HG03520 (cell line): ENCODE data around the gene GPATCH4.
"Not testable (repeated sequence)": the region's sequence is repeated elsewhere in the genome, so short reads cannot be mapped to it uniquely, and the experiment has no call there.

Experiments used
- ATAC-seq: cut with Tn5 transposase; IDR thresholded peaks from one replicate; pipeline ENCODE4 v1.9.1; 2021; ENCODE audit warnings: mild to moderate bottlenecking, moderate library complexity; ENCODE audit not compliant: unreplicated experiment

GPATCH4 gene

DNA sequence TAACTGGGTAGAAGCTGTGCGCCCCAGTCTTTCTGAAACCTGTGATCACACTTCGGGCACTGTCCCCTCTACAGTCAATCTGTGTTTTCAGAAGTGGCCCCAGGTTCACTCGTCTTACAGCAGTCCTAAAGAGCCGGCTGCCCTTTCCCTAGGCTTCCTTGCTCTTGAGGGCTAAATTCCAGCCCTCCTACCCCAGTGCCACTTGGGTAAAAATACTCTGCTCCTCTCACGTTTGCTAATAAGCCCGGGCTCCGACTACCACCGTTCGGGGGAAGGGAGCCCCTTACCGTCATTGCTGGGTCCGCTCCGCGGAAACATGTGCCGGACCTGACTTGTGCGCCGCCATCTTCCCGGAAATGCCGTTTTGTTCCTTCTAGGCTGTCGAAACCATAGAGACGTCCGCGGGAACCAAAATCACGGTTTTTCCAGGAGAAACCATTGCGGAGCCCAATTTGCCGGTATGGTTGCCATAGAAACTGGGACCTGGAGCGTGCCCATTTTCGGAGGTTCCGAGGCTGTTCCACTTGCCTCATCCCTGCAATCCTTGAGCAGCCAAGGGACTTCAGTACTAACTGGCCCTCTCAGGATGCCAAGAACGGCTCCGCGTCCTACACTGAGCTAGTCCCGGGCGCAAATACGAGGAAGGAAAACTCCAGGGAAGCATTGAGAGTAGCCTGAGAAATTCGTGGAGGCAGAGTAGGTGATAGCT lies at the start of gene GPATCH4:
GPATCH4 (minus strand) TSS at position 358 of the 709 bp plus-strand sequence.
- ATAC-seq: no peak

- ATAC-seq: no peak
Measured at GRCh38 chr1:156648951-156649350, 47.7 kb upstream of the GPATCH4 start.

DNA sequence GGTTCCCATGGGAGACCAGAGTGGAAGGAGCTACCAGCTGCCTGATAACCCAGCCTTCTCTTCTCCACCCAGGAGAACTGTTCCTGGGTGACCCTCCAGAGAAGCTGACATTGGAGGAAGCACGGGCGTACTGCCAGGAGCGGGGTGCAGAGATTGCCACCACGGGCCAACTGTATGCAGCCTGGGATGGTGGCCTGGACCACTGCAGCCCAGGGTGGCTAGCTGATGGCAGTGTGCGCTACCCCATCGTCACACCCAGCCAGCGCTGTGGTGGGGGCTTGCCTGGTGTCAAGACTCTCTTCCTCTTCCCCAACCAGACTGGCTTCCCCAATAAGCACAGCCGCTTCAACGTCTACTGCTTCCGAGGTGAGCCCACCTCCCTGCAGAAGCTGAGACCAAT lies 47.2 kb upstream of the GPATCH4 start:
- no peak for ATAC-seq

DNA sequence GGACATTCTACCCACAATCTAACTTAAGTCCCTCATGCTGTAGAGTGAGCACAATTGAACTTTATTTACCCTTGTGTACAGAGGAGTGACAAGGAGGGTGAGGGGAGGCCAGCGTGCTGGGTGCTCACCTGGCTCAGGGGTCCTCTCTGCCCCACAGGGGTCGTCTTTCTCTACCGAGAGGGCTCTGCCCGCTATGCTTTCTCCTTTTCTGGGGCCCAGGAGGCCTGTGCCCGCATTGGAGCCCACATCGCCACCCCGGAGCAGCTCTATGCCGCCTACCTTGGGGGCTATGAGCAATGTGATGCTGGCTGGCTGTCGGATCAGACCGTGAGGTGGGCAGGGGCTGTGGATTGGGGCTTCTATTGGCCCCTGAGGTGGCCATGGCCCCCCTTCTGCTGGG lies 46.1 kb upstream of the GPATCH4 start:
- ATAC-seq: no peak

- no peak for ATAC-seq
Measured at GRCh38 chr1:156646738-156647211, 45.5 kb upstream of the GPATCH4 start.

- no peak for ATAC-seq
Measured at GRCh38 chr1:156645666-156646065, 44.4 kb upstream of the GPATCH4 start.

- no peak for ATAC-seq
Measured at GRCh38 chr1:156645056-156645455, 43.8 kb upstream of the GPATCH4 start.

GRCh38 chr1:156644640-156645039 lies 43.4 kb upstream of the GPATCH4 start:
- ATAC-seq: no peak

DNA sequence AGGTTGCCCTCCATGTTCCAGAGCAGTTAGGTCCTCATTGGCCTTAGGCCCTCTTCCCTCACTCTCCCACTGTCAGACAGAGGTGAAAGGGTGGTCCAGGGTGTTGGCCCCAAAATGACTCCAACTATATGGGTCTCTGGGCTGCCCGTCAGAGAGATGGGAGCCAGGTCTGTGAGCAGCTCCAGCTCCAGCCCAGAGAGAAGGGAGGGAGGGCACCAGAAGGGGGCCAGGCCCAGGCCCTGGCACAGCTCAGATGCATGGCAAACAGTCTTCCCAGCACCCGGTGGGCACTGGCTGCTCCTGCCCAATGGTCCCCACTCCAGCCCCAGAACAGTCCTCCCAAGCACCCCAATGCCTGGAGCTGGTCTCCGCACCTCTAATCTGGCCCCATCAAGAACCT lies 42.9 kb upstream of the GPATCH4 start:
- ATAC-seq: no peak

DNA sequence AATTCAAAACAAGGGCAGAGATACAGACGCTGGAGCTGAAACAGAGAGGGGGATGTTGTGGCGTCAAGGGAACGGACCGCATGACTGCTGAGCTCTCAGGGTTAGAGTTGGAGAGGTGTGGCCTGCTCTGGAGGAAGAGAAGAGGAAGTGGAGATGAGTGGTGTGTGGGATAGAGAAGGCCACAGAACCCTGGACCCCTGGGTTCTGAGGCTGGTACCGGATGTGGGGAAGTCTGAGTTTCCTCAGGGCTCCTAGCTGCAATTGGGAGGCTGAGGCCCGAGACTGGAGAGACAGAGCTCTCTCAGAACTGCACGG lies 42.5 kb upstream of the GPATCH4 start:
- peak; percentile 53 for ATAC-seq

- ATAC-seq: no peak
Measured at GRCh38 chr1:156643049-156643777, 41.9 kb upstream of the GPATCH4 start.

- no peak for ATAC-seq
Measured at GRCh38 chr1:156642265-156643048, 41.2 kb upstream of the GPATCH4 start.

- no peak for ATAC-seq
Measured at GRCh38 chr1:156641761-156642264, 40.5 kb upstream of the GPATCH4 start, which contains the start of gene BCAN. Gene BCAN, plus strand, starts transcription at chr1:156642117. Its CDS starts 3,938 bp downstream, at chr1:156646055.

DNA sequence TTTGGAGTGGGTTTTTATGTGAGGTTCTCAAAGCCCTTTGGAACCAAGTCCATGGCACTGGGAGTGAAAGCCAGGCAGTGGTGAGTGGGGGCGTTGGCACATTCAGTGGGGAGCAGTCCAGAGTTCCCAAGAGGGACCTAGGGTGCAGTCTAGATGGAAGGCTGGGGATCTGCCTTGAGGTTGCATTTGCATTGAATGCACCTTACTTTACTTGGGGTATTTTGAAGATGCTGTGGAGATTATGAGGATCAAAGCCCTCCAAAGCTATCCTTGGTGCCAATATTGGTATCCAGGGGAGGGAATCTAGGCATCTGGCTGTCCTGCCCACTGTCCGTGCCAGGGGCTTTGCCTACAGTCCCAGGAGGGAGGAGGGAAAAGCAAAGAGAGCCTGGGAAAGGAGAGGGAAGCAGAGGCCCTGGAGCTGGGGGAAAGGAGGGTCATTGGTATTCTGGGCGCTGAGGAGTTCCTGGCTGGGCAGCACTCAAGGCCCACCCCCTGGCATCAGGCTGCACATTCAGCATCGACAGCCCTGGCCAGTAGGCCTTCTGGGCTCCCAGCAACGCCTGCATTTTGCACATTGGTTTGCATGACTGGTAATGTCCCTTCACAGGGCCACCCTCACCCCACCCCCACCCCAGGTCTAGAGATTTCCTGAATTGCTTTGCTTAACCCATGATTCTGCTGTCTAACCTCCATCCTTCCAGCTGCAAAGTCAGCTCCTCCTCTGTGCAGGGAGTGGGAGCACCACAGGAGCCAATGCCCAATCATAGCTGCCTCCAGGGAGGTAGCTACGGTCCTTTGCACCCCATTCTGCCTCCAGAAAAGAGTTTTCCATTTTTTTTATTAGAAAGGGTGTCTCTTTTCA lies 39.8 kb upstream of the GPATCH4 start:
- no peak for ATAC-seq

GRCh38 chr1:156639601-156640101 lies 38.4 kb upstream of the GPATCH4 start:
- no peak for ATAC-seq

DNA sequence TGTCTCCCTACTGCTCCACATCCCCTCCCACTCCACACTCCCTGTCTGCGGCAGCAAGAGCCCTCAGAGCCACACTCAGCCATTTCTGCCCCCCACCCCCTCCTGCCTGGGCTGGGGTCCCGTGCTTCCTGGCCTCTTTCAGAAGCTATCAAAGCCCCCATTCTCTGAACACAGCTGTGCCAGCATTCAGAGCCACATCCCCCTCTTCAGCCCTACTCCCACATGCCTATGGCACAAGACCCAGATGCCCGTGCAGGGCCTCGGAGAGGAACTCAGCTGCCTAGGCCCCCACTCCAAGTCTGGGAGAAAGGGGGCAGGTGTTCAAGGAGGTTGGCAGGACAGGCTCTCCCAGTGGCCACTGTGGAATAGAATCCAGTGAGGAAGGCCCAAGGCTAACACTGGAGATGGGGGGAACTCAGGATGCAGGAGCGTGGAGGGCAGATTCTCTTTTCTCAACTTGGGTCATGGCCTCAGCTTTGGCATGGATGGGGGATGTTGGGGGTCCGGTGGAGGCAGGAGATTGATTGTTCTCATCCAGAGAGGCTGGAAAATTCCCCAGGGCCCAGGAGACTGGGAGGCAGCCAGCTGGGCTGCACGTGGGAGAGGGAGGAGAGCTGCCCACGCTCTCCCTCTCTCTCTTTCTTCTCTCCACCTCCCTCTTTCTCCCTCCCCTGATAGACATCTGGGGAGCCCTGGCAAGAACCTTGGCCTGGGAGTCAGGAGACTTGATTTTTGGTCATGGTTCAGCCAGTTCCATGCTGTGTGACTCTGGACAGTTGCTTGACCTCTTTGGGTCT lies 37.1 kb upstream of the GPATCH4 start:
- ATAC-seq: no peak

GRCh38 chr1:156632355-156632754 lies 31.1 kb upstream of the GPATCH4 start:
- ATAC-seq: no peak

GRCh38 chr1:156631152-156631551 lies 29.9 kb upstream of the GPATCH4 start:
- not testable (repeated sequence) for ATAC-seq

GRCh38 chr1:156629823-156630449 lies 28.7 kb upstream of the GPATCH4 start:
- ATAC-seq: no peak
